SKM-1 (cell line): ENCODE data around the gene BRK1.
"Not testable (repeated sequence)": the region's sequence is repeated elsewhere in the genome, so short reads cannot be mapped to it uniquely, and the experiment has no call there.

Experiments used
- DNase-seq: peaks from one replicate; lab custom pipeline; 2025; ENCODE audit not compliant: unreplicated experiment; lab: John Stamatoyannopoulos, UW

The BRK1 gene

DNA sequence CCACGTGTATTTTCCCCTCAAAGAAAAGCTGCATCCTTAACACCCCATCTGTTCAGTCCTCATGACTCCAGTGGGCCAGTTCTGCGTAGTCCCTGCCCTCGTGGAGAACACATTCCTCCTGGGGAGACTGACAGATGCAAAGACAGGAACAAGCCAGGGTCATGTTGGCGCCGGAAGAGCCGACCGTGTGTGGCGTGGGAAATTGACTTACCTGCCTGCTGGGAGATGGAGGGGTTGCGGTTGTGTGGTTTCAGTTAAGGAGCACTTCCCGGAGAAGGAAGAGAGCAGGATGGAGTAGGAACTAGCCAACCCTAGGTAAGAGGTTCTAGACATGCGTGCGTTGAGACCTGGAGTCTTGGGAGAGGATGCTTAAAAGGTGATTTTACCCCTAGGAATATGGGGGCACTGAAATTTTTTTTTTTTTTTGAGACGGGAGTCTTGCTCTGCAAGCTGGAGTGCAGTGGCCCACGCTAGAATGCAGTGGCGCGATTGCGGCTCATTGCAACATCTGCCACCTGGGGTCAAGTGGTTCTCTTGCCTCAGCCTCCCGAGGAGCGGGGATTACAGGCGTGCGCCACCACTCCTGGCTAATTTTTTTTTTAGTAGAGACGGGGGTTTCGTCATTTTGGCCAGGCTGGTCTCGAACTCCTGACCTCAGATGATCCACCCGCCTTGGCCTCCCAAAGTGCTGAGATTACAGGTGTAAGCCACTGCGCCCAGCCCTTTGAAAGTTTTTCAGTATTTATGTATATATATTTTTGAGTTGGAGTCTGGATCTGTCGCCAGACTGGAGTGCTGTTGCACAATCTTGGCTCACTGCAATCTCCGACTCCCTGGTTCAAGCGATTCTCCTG lies 27.5 kb downstream of the BRK1 start:
- no peak for DNase-seq

DNA sequence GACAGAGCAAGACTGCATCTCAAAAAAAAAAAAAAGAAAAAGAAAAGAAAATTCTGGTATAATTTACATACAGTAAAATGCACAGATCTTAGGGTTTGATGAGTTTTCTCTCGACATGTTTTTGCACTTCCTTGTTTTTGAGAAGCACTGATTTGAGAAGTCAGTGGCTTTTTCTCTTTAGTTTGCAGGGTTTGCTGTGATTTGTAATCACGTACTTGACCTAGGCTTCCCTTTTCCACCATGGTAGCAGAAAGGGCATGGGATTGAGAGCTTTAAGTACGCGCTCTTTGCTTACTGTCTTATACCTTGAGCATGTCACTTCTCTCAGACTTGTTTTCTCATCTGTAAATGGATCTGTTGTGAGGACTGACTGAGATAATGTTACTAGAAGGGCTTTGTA lies 30.2 kb downstream of the BRK1 start:
- no peak for DNase-seq

DNA sequence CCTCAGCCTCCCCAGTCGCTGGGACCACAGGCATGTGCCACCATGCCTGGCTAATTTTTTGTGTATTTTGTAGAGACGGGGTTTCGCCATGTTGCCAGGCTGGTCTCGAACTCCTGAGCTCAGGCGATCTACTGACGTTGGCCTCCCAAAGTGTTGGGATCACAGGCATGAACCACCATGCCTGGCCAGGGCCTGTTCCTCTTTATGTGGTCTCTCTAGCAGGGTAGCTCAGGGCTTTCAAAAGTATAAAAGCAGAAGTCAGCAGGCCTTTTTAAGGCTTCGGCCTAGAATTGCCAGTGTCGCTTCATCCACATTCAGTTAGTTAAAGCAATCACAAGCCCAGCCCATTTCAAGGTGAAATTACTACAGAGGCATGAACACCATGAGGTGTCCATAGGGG lies 33.8 kb downstream of the BRK1 start:
- DNase-seq: peak; percentile 73

DNA sequence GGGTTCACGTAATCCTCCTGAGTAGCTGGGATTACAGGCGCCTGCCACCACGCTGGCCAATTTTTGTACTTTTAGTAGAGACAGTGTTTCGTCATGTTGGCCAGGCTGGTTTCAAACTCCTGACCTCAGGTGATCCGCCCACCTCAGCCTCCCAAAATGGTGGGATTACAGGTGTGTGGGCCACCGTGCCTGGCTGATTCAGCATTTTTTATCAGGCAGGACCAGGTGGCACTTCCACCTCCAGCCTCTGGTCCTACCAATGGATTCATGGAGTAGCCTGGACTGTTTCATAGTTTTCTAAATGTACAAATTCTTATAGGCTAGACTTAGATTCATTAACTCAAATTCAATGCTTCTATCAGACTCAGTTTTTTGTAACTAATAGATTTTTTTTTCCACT lies 35.5 kb downstream of the BRK1 start:
- DNase-seq: no peak

DNA sequence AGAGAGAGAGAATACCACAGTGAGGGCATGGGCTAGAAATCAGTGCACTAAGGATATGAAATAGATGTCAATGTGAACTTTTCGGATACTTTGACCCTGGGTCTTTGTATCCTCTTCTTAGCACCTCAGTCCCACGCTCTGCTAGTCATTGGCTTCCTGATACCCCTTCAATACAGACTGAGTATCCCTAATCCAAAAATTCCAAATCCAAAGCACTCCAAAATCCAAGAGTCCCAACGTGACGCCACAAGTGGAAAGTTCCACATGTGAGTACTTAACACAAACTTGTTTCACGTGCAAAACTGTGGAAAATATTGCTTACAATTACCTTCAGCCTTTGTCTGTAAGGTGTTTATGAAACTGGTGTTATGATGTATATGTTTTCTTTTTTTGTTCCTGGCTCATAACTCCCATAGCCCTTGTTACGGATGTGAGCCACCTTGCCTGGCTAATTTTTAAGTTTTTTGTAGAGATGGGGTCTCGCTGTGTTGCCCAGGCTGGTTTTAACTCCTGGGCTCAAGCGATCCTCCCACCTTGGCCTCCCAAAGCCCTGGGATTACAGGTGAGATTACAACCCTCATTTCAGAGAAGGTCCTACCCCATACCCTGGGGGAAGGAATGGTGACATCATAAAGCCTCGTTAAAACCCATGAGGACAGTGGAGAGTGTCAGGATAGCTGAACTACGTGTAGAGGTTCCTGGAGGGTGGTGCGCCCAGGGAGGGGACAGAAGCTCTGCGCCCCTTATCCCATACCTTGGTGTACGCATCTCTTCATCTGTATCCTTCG lies 39.1 kb downstream of the BRK1 start:
- DNase-seq: no peak

DNA sequence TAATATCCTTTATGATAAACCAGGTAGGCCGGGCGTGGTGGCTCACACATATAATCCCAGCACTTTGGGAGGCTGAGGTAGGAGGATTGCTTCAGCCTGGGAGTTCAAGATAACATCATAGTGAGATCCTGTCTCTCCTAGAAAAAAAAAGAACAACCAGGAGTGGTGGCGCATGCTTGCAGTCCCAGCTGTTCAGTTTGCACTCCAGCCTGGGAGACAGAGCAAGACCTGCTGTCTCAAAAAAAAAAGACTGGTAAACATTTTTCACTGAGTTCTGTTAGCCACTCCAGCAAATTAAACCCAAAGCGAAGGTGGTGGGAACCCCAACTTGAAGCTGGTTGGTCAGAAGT lies 39.6 kb downstream of the BRK1 start:
- DNase-seq: no peak

DNA sequence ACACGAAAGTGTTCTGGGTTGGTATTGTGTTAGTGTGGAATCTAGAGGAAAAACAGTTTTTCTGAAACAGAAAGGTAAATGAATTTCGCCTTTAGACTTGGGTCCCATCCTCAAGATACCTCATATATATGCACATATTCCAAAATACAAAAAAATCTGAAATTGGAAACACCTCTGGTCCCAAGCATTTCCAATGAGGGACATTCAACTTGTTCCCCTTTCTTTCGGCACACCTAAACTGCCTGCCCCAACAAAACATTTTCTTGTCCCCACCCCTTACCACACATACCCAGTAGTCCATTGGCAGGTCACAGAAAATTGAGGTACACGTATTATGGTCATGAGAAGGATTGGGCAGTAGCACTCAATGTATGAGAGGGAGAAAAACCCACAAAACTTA lies 40.2 kb downstream of the BRK1 start:
- no peak for DNase-seq

DNA sequence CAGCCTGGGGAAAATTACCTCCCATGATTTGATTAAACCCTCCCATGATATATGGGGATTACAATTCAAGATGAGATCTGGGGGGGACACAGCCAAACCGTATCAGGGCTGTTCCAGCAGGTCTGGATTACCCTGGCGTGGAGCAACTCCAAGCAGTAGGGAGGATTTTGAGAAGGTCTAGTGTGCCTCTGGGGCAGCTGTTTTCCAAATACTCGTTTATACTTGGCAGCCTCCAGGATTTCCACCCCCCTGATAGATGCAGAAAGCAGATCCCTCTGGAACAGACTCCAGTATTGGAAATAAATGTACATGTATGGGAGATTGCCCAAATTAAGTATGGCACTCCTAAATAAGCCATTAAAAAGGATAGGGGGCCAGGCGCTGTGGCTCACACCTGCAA lies 41.6 kb downstream of the BRK1 start:
- DNase-seq: no peak

DNA sequence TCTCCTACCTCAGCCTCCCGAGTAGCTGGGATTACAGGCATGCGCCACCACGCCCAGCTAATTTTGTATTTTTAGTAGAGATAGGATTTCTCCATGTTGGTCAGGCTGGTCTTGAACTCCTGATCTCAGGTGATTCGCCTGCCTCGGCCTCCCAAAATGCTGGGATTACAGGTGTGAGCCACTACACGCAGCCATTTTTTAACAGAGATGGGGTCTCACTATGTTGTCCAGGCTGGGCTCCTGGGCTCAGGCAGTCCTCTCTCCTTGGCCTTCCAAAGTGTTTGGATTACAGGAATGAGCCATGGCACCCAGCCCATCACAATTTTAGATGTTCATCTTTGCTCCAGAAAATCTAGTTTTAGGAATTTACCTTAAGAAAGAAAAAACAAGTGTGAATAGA lies 43.1 kb downstream of the BRK1 start:
- DNase-seq: not testable (repeated sequence)

DNA sequence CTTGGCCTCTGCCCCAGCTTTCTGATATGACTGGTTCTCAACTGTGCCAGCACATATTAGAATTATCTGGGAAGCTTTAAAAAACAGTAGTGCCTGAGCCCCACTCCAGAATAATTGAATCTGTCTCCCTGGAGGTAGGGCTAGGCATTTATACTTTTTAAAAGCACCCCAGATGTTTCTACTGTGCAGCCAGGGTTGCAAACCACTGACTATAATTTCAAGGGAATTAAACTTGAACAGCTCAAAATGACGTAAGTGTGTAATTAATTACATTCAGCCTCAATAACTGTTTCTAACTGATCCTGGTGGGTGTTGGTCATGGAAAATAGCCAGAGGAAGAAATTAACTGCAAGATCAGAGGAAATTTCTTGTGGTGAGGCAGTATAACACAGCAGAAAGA lies 44.9 kb downstream of the BRK1 start:
- DNase-seq: no peak

DNA sequence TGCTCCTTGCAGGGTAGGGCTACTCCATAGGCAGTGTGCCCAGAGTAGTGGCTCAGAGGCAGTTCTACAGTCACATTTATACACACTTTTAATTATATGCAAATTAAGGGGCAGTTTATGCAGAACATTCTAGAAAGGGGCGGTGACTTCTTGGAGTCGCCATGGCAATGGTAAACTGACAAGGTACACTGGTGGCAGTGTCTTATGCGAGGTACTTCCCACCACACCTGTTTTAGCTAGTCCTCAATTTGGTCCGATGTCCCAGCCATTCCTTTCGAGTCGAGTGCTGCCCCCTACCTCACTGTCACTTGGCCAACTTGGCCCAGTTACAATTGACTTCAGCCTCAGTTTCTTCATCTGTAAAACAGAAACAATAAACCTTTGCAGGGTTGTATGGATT lies 45.5 kb downstream of the BRK1 start:
- DNase-seq: no peak

DNA sequence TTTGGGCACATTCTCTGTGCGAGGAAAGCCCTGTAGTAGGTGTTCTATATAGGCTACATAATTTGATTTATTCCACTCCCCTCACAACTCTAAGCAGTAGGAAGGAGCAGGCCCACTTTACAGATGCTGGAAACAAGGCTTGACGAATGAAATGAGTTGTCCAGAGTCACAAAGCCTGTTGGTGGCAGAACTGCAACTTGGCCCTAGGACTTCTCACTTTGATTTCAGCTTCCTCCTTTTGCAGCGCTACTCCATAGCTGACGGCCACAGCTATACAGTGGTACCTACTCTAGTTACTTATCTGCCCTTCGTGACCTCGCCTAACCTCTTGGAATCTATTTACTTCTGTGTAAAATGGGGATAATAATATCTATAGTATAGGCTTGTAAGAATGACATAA lies 46.7 kb downstream of the BRK1 start:
- DNase-seq: peak; percentile 51

DNA sequence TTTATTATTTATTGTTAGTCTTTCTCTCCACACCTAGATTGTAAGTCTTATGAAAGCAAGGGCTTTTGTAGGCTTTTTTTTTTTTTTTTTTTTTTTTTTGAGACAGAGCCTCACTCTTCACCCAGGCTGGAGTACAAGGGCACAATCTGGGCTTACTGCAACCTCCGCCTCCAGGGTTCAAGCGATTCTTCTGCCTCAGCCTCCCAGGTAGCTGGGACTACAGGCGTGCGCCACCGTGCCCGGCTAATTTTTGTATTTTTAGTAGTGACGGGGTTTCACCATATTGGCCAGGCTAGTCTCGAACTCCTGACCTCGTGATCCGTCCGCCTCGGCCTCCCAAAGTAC lies 48.7 kb downstream of the BRK1 start:
- DNase-seq: not testable (repeated sequence)

DNA sequence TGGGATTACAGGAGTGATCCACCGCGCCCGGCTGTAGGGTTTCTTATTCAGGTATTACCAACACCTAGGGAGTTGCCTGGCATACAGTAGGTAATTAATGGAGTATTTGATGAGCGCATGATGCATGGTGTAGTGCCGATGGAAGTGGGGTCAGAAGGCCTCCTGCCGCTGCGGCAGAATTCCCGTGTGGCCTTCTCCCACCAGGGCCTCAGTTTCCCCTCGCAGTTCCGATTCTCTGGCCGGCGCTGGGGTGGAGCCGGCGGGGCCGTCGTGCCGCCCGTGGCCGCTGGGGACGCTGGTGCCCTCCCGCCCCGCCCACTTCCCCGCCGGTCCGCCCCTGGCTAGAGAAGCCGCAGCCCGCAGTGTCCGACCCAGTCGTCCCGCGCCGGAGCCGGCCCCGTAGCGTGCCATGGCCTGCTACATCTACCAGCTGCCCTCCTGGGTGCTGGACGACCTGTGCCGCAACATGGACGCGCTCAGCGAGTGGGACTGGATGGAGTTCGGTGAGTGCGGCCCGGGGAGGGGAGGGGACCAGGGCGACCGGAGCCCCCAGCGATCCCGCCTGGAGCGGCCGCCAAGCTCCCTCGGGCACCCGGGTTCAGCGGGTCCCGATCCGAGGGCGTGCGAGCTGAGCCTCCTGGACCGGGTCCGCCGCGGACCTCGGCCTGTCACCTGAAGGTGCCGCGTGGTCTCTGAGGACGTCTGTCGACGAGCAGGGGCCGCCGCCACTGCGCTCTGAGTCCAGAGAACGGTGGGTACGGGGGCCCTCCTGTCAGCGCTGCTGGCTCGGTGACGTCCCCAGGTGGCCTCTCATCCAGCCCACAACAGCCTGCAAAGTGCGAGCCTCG lies 49.3 kb downstream of the BRK1 start, which contains the start of gene IRAK2:
Gene IRAK2 (plus strand): TSS at position 374 of the 848 bp plus-strand sequence. CDS start 36 bp downstream, at position 410.
- peak; percentile 55 for DNase-seq

DNA sequence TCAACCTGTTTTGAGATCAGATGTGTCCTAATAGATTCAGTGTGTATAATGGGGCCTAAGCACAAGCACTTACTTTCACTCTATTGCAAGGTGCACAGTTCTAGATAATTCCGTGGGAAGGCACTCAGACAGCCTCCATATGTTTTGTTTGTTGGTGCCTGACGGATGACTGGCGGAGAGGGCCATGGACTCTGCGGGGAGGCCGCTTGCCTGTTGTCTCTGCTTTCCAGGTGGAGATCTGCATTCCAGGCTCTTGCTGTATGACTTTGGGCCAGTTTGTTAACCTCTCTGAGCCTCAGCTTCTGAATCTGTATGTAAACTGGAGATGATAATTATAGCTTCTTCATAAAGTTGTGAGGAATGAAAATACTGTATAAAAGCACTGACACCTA lies 50.7 kb downstream of the BRK1 start:
- no peak for DNase-seq

DNA sequence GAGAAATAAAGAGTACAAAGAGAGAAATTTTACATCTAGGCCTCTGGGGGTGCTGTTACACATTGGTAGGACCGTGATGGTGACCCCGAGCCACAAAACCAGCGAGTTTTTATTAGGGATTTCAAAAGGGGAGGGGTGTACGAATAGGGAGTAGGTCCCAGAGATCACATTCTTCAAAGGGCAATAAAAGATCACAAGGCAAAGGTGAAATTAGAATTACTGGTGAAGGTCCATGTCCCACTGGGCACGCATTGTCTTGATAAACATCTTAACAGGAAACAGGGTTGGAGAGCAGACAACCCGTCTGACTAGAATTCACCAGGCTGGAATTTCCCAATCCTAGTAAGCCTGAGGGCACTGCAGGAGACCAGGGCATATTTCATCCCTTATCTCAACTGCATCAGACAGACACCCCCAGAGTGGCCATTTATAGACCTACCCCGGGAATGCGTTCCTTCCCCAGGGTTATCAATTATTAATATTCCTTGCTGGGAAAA lies 53.6 kb downstream of the BRK1 start:
- DNase-seq: no peak

DNA sequence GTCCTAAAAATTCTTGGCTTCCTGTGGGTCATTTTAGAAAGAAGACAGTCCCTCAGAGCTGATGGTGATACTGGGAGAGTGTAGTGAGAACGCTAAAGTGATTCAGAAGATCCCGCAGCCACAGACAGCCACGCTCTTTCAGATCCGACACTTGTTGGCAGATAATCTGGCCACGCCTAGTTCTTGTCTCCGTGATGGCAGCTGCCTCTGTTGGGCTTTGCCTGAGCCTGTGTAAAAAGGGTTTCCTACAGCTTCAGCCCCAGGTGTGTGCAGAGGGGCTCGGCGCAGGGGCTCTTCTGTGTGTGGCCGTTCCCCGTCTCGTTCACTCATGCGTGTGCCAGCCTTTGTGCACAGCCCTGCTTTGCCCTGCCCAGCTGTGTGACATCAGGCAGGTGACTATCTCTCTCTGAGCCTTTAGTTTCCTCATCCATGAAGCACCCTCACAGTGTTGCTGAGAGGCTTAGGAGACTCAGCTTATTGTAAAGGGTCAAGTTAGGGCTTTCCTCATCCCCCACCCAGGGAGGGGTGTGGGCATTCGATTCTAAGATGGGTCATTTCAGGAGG lies 55.5 kb downstream of the BRK1 start:
- DNase-seq: no peak

DNA sequence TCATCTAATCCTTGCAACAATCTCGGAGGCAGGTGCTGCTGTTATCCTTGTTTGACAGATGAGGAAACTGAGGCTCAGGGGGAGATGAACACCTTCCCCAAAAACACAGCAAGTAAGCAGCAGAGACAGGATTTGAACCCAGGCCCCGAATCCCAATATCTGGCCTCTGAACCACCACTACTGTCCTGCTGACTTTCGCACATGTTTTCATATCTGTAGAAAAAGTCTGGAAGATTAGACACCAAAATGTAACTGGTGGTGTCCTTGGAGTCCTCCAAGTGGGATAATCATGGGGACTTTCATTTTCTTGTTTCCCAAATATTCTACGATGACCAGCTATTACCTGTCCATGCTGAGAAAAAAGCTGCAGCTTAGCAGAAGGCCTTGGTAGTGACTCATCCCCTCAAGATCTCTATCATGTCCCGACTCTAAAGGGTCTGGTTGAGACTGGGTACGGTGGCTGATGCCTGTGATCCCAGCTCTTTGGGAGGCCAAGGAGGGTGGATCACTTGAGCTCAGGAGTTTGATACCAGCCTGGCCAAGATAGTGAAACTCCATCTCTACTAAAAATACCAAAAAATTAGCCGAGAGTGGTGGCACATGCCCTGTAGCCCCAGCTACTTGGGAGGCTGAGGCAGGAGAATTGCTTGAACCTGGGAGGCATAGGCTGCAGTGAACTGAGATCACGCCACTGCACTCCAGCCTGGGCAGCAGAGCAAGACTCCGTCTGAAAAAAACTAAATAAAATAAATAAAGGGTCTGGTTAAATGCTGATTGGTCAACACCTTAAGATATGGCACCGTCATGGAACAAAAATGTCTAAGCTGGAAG lies 57.8 kb downstream of the BRK1 start:
- no peak for DNase-seq

DNA sequence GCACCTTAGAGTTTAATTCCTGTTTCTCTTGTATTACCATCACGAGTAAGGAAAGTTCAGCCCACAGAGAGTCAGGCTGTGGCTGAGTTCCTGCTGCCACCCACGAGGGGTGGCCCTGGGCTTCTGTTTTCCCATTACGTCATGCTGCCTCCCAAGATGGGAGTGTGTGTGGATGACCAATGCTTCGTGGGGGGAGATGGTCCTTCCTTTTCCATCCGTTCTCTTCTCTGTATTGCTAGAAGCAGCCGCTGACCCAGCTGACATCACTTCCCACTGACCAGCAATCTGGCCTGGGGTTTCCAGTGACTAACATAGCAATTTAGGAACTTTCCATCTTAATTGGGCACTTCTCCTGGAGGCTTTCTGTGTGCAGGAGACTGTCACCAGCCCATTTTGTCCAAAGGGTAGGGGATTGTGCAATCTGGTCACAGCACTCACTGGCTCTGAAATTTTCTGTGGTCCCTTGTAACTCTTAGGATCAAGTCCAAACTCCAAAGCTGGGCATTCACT lies 58.5 kb downstream of the BRK1 start:
- DNase-seq: no peak

DNA sequence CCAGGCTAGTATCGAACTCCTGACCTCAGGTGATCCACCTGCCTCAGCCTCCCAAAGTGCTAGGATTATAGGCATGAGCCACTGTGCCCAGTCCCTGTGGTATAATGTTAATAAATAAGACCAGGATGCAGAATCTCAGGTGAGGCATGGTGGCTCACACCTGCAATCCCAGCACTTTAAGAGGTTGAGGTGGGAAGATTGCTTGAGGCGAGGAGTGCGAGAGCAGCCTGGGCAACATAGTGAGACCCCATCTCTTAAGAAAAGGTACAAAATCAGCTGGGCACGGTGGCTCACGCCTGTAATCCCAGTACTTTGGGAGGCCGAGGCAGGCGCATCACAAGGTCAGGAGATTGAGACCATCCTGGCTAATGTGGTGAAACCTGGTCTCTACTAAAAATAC lies 59.9 kb downstream of the BRK1 start:
- DNase-seq: not testable (repeated sequence)
